ENCODE measurements around the gene ANKZF1.

Gene ANKZF1

GRCh38 chr2:219221957-219222518, 7.6 kb upstream of the ANKZF1 start:
- H3K9ac ChIP-seq (ENCODE audit: low read depth, low read length), result no peak overlapping the region
- TF ChIP-seq, protein P1, sequence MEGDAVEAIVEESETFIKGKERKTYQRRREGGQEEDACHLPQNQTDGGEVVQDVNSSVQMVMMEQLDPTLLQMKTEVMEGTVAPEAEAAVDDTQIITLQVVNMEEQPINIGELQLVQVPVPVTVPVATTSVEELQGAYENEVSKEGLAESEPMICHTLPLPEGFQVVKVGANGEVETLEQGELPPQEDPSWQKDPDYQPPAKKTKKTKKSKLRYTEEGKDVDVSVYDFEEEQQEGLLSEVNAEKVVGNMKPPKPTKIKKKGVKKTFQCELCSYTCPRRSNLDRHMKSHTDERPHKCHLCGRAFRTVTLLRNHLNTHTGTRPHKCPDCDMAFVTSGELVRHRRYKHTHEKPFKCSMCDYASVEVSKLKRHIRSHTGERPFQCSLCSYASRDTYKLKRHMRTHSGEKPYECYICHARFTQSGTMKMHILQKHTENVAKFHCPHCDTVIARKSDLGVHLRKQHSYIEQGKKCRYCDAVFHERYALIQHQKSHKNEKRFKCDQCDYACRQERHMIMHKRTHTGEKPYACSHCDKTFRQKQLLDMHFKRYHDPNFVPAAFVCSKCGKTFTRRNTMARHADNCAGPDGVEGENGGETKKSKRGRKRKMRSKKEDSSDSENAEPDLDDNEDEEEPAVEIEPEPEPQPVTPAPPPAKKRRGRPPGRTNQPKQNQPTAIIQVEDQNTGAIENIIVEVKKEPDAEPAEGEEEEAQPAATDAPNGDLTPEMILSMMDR (IDR thresholded peaks at IDR 0.05; ENCODE audit: borderline replicate concordance, extremely low read depth, low read length, poor library complexity, severe bottlenecking), result no peak
- no peak for TF ChIP-seq EZH2 (IDR thresholded peaks at IDR 0.05; ENCODE audit: borderline replicate concordance, low read depth, low read length, severe bottlenecking)

GRCh38 chr2:219223831-219224610, 5.6 kb upstream of the ANKZF1 start:
- Histone ChIP-seq H2AFZ (ENCODE audit: low read depth, low read length) (no peak overlapping the region), H3K4me3 (ENCODE audit: low read depth in 1 of 2, low read length in 2 of 2) (no peak overlapping the region), H3K79me2 (ENCODE audit: insufficient read depth, low read length) (peaks cover 25% of the 10 kb centered on the region), H3K4me1 (ENCODE audit: insufficient read depth, low read length) (peaks cover 19% of the 10 kb centered on the region), H4K20me1 (ENCODE audit: insufficient read depth, low read length) (peaks cover 8% of the 10 kb centered on the region; the same call in 1 of the 2 replicates), H3K9ac (ENCODE audit: low read depth, low read length) (no peak overlapping the region), H3K4me2 (ENCODE audit: insufficient read depth, low read length) (no peak overlapping the region), H3K36me3 (ENCODE audit: insufficient read depth, low read length) (peaks cover 84% of the 10 kb centered on the region), H3K27me3 (ENCODE audit: insufficient read depth, low read length, poor library complexity) (no peaks in the 10 kb centered on the region), H3K27ac (ENCODE audit: low read length) (no peak overlapping the region), H3K9me3 (ENCODE audit: insufficient read depth, low read length, severe bottlenecking) (no peaks in the 10 kb centered on the region)
- DNase-seq (no peak), ATAC-seq (ENCODE audit: insufficient read depth, low read depth) (no peak)
- no peak for TF ChIP-seq EZH2 (IDR thresholded peaks at IDR 0.05; ENCODE audit: borderline replicate concordance, low read depth, low read length, severe bottlenecking)
- TF ChIP-seq, protein P1 (IDR thresholded peaks at IDR 0.05; ENCODE audit: borderline replicate concordance, extremely low read depth, low read length, poor library complexity, severe bottlenecking), result no peak

More at GRCh38 chr2:219221957-219222518, 7.6 kb upstream of the ANKZF1 start:
- no peak overlapping the region for H3K4me2 ChIP-seq (ENCODE audit: insufficient read depth, low read length)
- ATAC-seq (ENCODE audit: insufficient read depth, low read depth) (no peak), DNase-seq (no peak)
- H4K20me1 ChIP-seq (ENCODE audit: insufficient read depth, low read length), result peaks cover 3% of the 10 kb centered on the region; the same call in 1 of the 2 replicates
- H3K36me3 ChIP-seq (ENCODE audit: insufficient read depth, low read length), result peaks cover 78% of the 10 kb centered on the region
- H2AFZ ChIP-seq (ENCODE audit: low read depth, low read length), result no peak overlapping the region
- peaks cover 5% of the 10 kb centered on the region for H3K79me2 ChIP-seq (ENCODE audit: insufficient read depth, low read length)
- no peaks in the 10 kb centered on the region for H3K9me3 ChIP-seq (ENCODE audit: insufficient read depth, low read length, severe bottlenecking)
- no peak overlapping the region for H3K4me3 ChIP-seq (ENCODE audit: low read depth in 1 of 2, low read length in 2 of 2)
- H3K4me1 ChIP-seq (ENCODE audit: insufficient read depth, low read length), result peaks cover 14% of the 10 kb centered on the region
- H3K27me3 ChIP-seq (ENCODE audit: insufficient read depth, low read length, poor library complexity), result no peaks in the 10 kb centered on the region
- H3K27ac ChIP-seq (ENCODE audit: low read length), result no peak overlapping the region

DNA sequence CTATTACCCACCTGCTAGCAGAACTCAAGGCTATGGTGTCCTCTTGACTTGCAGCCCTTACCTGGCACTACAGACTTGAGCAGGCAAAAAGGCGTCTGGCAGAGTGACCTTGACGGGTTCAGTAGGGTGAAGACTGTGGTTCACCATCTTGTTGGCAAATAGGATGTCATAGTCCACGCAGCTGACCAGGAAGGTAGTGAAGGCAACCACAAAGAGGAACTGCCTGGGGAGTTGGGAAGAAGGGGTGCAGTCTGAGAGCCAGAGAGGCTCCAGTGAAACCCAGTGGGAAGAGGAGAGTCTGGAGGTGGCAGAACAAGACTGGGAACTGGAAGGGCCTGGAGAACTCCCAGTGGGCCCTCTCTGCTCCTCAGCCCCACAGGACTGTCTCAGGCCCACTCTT, 4.3 kb upstream of the ANKZF1 start:
- TF ChIP-seq, protein P1 (IDR thresholded peaks at IDR 0.05; ENCODE audit: borderline replicate concordance, extremely low read depth, low read length, poor library complexity, severe bottlenecking), result no peak
- no peak for TF ChIP-seq EZH2 (IDR thresholded peaks at IDR 0.05; ENCODE audit: borderline replicate concordance, low read depth, low read length, severe bottlenecking)
- Histone ChIP-seq H3K4me3 (ENCODE audit: low read depth in 1 of 2, low read length in 2 of 2) (no peak overlapping the region), H3K9ac (ENCODE audit: low read depth, low read length) (no peak overlapping the region), H3K27ac (ENCODE audit: low read length) (no peak overlapping the region), H3K36me3 (ENCODE audit: insufficient read depth, low read length) (peaks cover 71% of the 10 kb centered on the region), H3K4me2 (ENCODE audit: insufficient read depth, low read length) (no peak overlapping the region), H3K4me1 (ENCODE audit: insufficient read depth, low read length) (peaks cover 21% of the 10 kb centered on the region), H3K27me3 (ENCODE audit: insufficient read depth, low read length, poor library complexity) (no peaks in the 10 kb centered on the region), H2AFZ (ENCODE audit: low read depth, low read length) (no peak overlapping the region), H3K9me3 (ENCODE audit: insufficient read depth, low read length, severe bottlenecking) (no peaks in the 10 kb centered on the region), H4K20me1 (ENCODE audit: insufficient read depth, low read length) (peaks cover 8% of the 10 kb centered on the region; the same call in 1 of the 2 replicates), H3K79me2 (ENCODE audit: insufficient read depth, low read length) (peaks cover 32% of the 10 kb centered on the region)
- no peak for ATAC-seq (ENCODE audit: insufficient read depth, low read depth)
- DNase-seq, result no peak

All from DND-41 (cell line).